GM12801 (cell line): Measurements from ENCODE around the gene NPR2.

Experiments
- CTCF ChIP-seq: IDR thresholded peaks from one replicate; pipeline ENCODE4 v1.5.1; 2011; ENCODE audit warnings: control low read depth; ENCODE audit not compliant: insufficient read length; ENCODE audit errors: extremely low read depth

NPR2 gene

GRCh38 chr9:35757226-35757891 is 34.0 kb upstream of the NPR2 start:
- TF ChIP-seq CTCF, result no peak

GRCh38 chr9:35757892-35758275 is 33.5 kb upstream of the NPR2 start:
- no peak for TF ChIP-seq CTCF

GRCh38 chr9:35758475-35759050 is 32.8 kb upstream of the NPR2 start:
- no peak for TF ChIP-seq CTCF

GRCh38 chr9:35759795-35760194 is 31.6 kb upstream of the NPR2 start:
- TF ChIP-seq CTCF, result no peak

GRCh38 chr9:35760651-35761050 is 30.7 kb upstream of the NPR2 start:
- TF ChIP-seq CTCF, result no peak

GRCh38 chr9:35763181-35763580 is 28.2 kb upstream of the NPR2 start:
- no peak for TF ChIP-seq CTCF

GRCh38 chr9:35763803-35764202 is 27.6 kb upstream of the NPR2 start:
- no peak for TF ChIP-seq CTCF
